CD4-positive, alpha-beta T cell (primary cell): ENCODE measurements around the gene SFN. TPM values are rescaled to one million over a fixed set of nuclear protein-coding genes. Genes with fewer than 3 reads are reported as not detected.
A peak's percentile ranks its signal among the peaks of the same experiment; 100 is the strongest.

ENCODE experiments used
- ATAC-seq: fragments of 200-7000 bp; cut with Tn5 transposase; one replicate; pipeline ENCODE4 v1.10.0; 2022; ENCODE audit warnings: mild to moderate bottlenecking; ENCODE audit not compliant: poor library complexity
- CTCF ChIA-PET: fragments of 350-600 bp; sonication (Branson Sonifier 250); formaldehyde crosslinking; loops from one replicate; lab custom pipeline; 2021; ENCODE audit warnings: antibody characterized with exemption, inconsistent platforms; lab: Charles Lee
- POLR2A ChIA-PET: fragments of 350-600 bp; sonication (Branson Sonifier 250); formaldehyde crosslinking; loops from one replicate; lab custom pipeline; 2021; ENCODE audit warnings: antibody characterized with exemption, inconsistent platforms; lab: Charles Lee
- DNase-seq, 14 experiments: peaks; one replicate each; pipeline ENCODE4 v3.0.0-alpha.2; 2013 to 2020; ENCODE audit warnings: mixed read lengths in 2 of 14
- H3K27ac ChIP-seq, 2 donors: one replicate each; pipeline versions ENCODE4 v1.5.1 to v1.7.0; 2013; ENCODE audit warnings: low read length in 2 of 2, low read depth in 1 of 2, mild to moderate bottlenecking in 1 of 2
- H3K27me3 ChIP-seq, 2 experiments: 1 replicate in 1 of 2; 2 replicates in 1 of 2; pipeline versions ENCODE4 v1.6.1 to v1.7.0; 2013; ENCODE audit warnings: low read length in 2 of 2, control low read depth in 1 of 2, mild to moderate bottlenecking in 1 of 2, moderate library complexity in 1 of 2; ENCODE audit not compliant: insufficient read depth in 2 of 2, control insufficient read depth in 1 of 2
- H3K36me3 ChIP-seq: one replicate; pipeline ENCODE4 v1.6.1; 2013; ENCODE audit warnings: low read length, control low read depth; ENCODE audit not compliant: insufficient read depth
- H3K4me1 ChIP-seq: one replicate; pipeline ENCODE4 v1.6.1; 2013; ENCODE audit warnings: low read length, control low read depth; ENCODE audit not compliant: insufficient read depth
- H3K4me3 ChIP-seq: one replicate; pipeline ENCODE4 v1.5.1; 2013; ENCODE audit warnings: mild to moderate bottlenecking, low read length, moderate library complexity
- H3K9me3 ChIP-seq, 2 experiments: 1 replicate in 1 of 2; 2 replicates in 1 of 2; pipeline versions ENCODE4 v1.6.1 to v1.7.0; 2013; ENCODE audit warnings: low read length in 2 of 2, mild to moderate bottlenecking in 2 of 2, control low read depth in 1 of 2, moderate library complexity in 1 of 2; ENCODE audit not compliant: control insufficient read depth in 1 of 2, insufficient read depth in 1 of 2
- H3K27ac Mint-ChIP-seq: one replicate; pipeline ENCODE4 v1.8.0; 2020; ENCODE audit warnings: mixed read lengths
- H3K27me3 Mint-ChIP-seq: one replicate; pipeline ENCODE4 v1.8.0; 2021; ENCODE audit warnings: mixed read lengths
- H3K36me3 Mint-ChIP-seq: one replicate; pipeline ENCODE4 v1.8.0; 2021; ENCODE audit warnings: low read depth, mixed read lengths
- H3K4me1 Mint-ChIP-seq: one replicate; pipeline ENCODE4 v1.8.0; 2021; ENCODE audit warnings: low read depth, mixed read lengths
- H3K4me3 Mint-ChIP-seq: one replicate; pipeline ENCODE4 v1.8.0; 2020; ENCODE audit warnings: mild to moderate bottlenecking, mixed read lengths
- H3K9me3 Mint-ChIP-seq: one replicate; pipeline ENCODE4 v1.8.0; 2020; ENCODE audit warnings: mixed read lengths
- intact Hi-C, 2 experiments: fragments of 100-400 bp; cut with DNase I in 1 of 2; cut with micrococcal nuclease in 1 of 2; formaldehyde crosslinking; loops; one replicate each; pipeline versions ENCODE4 v1.15.1 to v1.9.0; 2023 to 2025; cut with DNase I, micrococcal nuclease
- total RNA-seq, 174 experiments: library from RNA in 2 of 174; stranded (reverse) in 2 of 174; gene quantifications; one replicate each; pipeline ENCODE4 v1.2.3 and lab custom pipeline; 2021 to 2026
- TF ChIP-seq, protein P1 (sequence below): fragments of 200-600 bp; IDR thresholded peaks from one replicate; pipeline ENCODE4 v1.8.0; 2022; ENCODE audit warnings: antibody characterized with exemption, mild to moderate bottlenecking

The SFN gene
- total RNA-seq, 2 experiments from 2014 or later = 1.2 to 2.0 TPM

DNA sequence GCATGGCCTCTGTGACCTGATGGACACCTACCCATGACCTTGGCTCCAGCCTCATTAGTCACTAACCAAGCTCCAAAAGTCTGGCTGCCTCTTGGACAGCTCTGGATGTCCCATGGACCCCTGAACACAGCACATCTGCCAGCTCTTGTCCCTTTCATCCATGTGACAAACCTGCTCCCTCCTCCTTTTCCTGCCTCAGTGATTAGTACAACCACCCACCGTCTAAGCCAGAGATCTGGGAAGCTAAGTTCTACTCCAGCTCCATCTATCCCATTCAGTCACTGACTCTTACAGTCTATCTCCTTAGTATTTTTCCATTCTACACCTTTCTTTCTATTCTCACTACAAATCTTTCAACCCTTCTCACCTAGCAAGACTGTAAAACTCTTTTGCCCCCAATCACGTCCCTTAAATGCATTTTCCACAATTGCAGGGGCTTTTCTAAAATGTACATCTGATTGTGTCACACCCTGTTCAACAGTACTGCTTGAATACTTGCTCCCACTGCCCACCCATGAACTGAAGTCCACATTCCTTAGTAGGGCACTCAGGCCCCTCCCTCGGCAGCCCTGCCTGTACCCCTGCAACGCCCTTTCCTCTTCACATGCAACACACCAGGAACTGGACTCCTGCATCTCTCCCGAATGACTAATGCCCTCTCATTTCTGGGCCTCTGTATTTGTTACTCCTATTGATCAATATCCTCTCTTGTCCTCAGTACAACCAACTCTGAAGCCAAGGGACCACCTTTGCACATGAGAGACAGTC, 19.9 kb downstream of the SFN start:
- no peak overlapping the region for H3K4me3 Mint-ChIP-seq
- no peaks in the 10 kb centered on the region for H3K9me3 ChIP-seq
- peaks cover 88% of the 10 kb centered on the region for H3K36me3 ChIP-seq
- H3K4me1 ChIP-seq = peaks cover 4% of the 10 kb centered on the region
- TF ChIP-seq, protein P1, sequence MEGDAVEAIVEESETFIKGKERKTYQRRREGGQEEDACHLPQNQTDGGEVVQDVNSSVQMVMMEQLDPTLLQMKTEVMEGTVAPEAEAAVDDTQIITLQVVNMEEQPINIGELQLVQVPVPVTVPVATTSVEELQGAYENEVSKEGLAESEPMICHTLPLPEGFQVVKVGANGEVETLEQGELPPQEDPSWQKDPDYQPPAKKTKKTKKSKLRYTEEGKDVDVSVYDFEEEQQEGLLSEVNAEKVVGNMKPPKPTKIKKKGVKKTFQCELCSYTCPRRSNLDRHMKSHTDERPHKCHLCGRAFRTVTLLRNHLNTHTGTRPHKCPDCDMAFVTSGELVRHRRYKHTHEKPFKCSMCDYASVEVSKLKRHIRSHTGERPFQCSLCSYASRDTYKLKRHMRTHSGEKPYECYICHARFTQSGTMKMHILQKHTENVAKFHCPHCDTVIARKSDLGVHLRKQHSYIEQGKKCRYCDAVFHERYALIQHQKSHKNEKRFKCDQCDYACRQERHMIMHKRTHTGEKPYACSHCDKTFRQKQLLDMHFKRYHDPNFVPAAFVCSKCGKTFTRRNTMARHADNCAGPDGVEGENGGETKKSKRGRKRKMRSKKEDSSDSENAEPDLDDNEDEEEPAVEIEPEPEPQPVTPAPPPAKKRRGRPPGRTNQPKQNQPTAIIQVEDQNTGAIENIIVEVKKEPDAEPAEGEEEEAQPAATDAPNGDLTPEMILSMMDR = no peak
- H3K27ac ChIP-seq = no peak overlapping the region
- intact Hi-C loops = no loop called here
- H3K4me3 ChIP-seq = no peak overlapping the region
- no peaks in the 10 kb centered on the region for H3K27me3 Mint-ChIP-seq
- ChIA-PET POLR2A (interaction anchor here (1.0 kb wide), 1 partner anchor 18 kb away, joined by 3 read pairs; no protein-coding TSS in a partner anchor), CTCF (interaction anchor here (0.9 to 1.1 kb wide), 2 partner anchors 24 to 281 kb away, joined by 3 read pairs; no protein-coding TSS in a partner anchor)
- peaks cover 86% of the 10 kb centered on the region for H3K36me3 Mint-ChIP-seq
- peaks cover 14% of the 10 kb centered on the region for H3K4me1 Mint-ChIP-seq
- H3K9me3 Mint-ChIP-seq = no peaks in the 10 kb centered on the region
- no peaks in the 10 kb centered on the region for H3K27me3 ChIP-seq
- DNase-seq (no peak), ATAC-seq (no peak)
- no peak overlapping the region for H3K27ac Mint-ChIP-seq

DNA sequence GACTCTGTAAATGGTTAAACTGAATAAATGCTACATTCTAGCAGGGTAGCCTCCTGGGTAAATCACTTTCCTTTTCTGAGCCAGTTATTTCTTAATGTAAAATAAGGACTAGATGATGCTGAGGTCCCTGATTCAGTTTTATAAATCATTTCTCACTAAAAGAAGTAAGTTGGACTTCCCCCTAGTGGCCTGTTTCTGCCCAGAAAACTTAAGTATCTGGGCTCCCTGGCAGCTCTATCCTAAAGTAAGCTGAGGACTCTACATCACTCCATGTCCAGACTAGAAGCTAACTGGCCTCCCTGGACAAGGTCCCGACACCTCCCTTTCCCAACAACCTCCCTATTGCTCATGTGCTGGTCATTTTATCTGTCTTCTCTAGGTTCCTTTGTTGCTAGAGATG, 24.2 kb downstream of the SFN start:
- peak in 3 of 14 experiments; percentile 32 to 56 (median 49) for DNase-seq
- intact Hi-C loops = no loop called here

DNA sequence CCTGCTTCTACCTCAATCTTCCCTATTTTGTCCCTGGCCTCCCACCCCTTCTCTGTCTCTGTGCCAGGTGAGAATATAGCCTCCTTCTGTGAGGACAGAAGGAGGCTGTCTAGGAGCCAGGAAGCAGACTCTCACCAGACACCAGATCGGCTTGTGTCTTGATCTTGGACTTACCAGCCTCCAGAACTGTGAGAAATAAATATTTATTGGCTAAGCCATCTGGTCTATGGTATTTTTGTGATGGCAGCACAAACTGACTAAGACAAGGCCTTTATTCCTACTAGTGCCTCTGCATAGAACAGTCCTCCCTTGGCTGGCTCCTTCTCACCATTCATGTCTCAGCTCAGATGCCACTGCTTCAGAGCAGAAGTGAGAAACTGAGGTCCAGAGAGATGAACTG, 25.3 kb downstream of the SFN start:
- no peak for DNase-seq
- no peaks in the 10 kb centered on the region for H3K27me3 Mint-ChIP-seq
- ATAC-seq = no peak
- CTCF ChIA-PET = interaction anchor here (1.0 kb wide), 1 partner anchor 23 kb away, joined by 3 read pairs; no protein-coding TSS in a partner anchor
- peaks cover 44% of the 10 kb centered on the region for H3K4me1 Mint-ChIP-seq
- Histone ChIP-seq H3K27ac (no peak overlapping the region), H3K9me3 (no peaks in the 10 kb centered on the region), H3K27me3 (no peaks in the 10 kb centered on the region), H3K36me3 (peaks cover 61% of the 10 kb centered on the region), H3K4me1 (peaks cover 31% of the 10 kb centered on the region), H3K4me3 (no peak overlapping the region)
- POLR2A ChIA-PET = interaction anchor here (1.4 to 3.4 kb wide), 3 partner anchors 11 to 412 kb away, joined by 3 to 82 read pairs (median 36); partner anchors contain the start of gene GPATCH3
- H3K27ac Mint-ChIP-seq = peak overlapping the region; percentile 97
- intact Hi-C loops = no loop called here
- H3K36me3 Mint-ChIP-seq = peaks cover 88% of the 10 kb centered on the region
- no peaks in the 10 kb centered on the region for H3K9me3 Mint-ChIP-seq
- TF ChIP-seq, protein P1 = no peak
- peak overlapping the region; percentile 96 for H3K4me3 Mint-ChIP-seq

More for the DNA sequence above, 24.2 kb downstream of the SFN start:
- peak overlapping the region; percentile 90 for H3K4me3 Mint-ChIP-seq
- H3K4me1 Mint-ChIP-seq = peaks cover 44% of the 10 kb centered on the region
- no peaks in the 10 kb centered on the region for H3K27me3 Mint-ChIP-seq
- Histone ChIP-seq H3K4me3 (no peak overlapping the region), H3K9me3 (no peaks in the 10 kb centered on the region), H3K27me3 (no peaks in the 10 kb centered on the region), H3K27ac (no peak overlapping the region), H3K36me3 (peaks cover 61% of the 10 kb centered on the region), H3K4me1 (peaks cover 31% of the 10 kb centered on the region)
- TF ChIP-seq, protein P1 = peak; percentile 31
- no peaks in the 10 kb centered on the region for H3K9me3 Mint-ChIP-seq
- POLR2A ChIA-PET = interaction anchor here (1.3 kb wide), 1 partner anchor 22 kb away, joined by 6 read pairs; no protein-coding TSS in a partner anchor
- ATAC-seq = no peak
- peaks cover 88% of the 10 kb centered on the region for H3K36me3 Mint-ChIP-seq
- H3K27ac Mint-ChIP-seq = peak overlapping the region; percentile 75
- CTCF ChIA-PET = interaction anchor here (1.1 to 1.6 kb wide), 4 partner anchors 12 to 32 kb away, joined by 3 to 4 read pairs (median 4); no protein-coding TSS in a partner anchor
